ELR (cell line): Measurements from ENCODE around the gene RBM38.

Experiments used
- DNase-seq: peaks from one replicate; pipeline ENCODE4 v3.0.0-alpha.2; 2015; ENCODE audit warnings: low read depth

The RBM38 gene

DNA sequence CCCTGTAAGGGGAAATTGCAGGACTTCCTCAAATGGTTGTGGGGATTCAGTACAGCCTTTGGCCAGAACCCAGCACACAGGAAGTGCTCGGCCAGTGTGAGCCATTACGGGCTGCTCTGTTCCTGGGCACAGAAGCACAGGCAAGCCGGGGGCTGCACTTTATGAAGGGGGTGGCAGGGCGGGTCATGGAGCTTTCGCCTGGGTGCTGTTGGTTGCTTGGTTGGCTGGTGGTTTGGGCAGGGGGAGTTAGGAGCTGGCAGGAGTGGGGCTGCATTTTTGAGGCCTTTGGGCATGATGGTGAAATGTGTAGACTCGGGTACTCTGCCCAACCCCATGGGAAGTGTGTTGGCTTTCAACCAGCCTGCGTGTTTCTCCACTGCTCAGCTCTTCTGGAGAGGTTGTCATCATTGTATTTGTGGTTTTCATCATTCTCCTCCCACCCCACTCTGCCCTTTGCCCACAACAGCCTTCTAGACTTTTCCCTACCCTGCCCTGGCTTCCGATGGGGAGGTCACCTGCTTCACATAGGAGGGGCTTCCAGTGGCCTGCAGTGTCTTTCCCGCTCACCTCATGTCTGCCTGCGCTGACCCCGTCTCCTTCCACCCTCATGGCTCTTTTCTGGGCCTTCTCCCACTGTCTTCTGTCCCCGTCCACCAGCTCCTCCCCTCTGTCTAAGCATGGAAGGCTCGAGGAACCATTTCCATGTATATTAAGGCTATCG is 16.1 kb upstream of the RBM38 start:
- no peak for DNase-seq

DNA sequence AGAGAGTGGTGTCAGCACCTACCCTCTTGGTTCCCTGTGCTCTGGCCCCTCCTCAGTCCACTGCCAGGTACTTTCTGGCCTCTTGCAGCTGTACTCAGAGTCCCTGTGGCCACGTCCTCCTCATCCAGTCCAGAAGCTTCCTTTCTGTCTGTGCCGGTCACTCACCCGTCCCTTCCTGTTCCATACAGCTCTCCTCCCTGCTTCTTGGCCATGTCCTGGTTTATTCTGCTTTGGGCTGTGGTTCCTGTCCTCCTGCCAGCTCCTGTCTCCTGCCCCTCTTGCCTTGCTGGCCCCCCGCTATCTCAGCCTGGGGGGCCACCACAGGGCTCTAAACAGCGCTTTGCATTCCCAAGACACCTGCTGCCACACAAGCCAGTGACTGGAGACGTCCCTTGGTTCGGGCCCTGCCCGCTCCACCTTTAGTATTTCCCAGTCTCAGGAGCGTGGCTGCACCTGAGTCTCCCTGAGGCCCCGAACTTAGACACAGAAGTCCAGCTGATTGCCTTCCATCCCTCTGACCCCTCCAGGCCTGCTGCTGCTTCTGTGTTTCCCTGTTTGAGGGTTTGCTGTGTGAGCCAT is 15.5 kb upstream of the RBM38 start:
- no peak for DNase-seq

DNA sequence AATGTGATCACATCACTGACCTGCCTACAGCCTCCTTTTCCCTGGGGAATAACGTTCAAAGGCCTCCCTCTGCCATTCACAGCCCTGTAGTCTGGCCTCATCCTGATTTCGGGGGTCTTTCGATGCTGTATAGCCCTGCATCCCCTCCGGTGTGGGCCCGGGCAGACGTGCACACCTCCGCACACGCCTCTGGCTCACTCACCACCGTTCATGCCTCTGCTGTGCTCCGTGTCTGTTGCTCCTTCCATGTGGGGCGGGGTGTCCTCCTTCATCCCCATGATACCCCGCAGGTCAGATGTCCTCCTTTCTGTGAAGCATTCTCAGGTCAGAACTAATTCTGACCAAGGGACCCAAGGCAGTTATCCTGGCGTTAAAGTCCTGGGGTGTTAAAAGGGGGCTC is 13.8 kb upstream of the RBM38 start:
- no peak for DNase-seq

DNA sequence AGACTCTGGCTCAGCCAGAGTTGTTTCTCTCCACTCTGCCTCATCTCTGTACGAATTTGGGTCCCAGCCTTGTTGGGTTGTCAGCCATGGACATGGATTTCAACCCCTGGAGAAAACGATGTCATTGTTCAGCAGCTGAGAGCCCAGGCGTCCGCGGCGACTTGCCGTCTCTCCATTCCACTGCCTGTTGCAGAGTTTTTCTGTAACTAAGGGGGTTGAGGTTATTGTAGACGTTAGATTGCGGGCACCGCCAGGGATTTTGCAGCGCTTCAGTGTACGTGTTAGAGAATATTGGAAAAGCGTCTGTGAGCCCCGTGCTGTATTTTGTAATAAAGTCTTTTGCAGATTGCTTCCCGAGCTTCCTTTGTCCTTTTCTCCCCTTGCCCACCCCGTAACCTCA is 13.1 kb upstream of the RBM38 start:
- no peak for DNase-seq

DNA sequence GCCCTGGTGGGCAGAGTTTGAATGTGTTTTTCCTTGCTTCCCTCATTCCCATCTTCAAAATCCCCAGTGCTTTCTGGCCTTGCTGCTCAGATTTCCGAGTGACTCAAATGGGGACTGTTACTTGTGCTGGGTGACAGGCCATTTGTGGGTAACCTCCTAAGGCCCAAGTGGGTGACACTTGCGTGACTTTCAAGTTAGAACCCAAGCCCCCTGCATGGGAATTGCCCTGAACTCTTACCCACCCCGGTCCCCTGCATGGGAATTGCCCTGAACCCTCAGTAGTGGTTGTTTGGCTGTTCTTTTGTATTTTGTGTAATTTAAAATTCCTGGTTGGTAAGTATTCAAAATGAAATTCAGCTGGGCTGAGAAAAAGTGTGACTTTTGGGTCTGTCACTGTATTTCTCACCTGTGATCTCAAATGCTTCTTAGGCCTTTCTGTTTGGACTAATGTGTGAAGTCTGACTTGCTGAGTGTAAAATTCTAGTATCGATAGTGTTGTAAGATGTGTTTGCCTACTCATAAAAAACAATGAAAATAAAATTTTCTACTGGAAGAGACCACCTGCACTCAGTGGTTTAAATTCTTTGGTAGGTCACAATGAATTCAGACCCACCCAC is 12.4 kb upstream of the RBM38 start:
- DNase-seq, result no peak

DNA sequence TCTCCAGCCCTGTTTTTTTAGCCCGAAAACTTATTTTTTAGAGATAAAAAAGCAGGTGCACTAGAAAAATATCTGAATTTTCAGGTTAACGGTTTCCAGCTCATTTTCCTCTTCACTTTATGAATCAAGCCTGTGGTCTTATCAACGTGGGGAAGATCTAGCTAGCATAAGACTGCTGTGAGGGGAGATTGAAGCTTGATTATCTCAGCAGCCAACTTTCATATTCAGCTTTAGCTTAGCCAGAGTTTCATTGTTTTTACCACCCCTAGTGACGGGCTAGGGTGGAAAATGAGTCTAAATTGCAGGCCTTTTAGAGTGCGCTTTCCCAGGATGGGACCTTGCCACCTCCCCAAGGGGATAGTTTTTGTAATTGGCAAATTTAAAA is 11.9 kb upstream of the RBM38 start:
- no peak for DNase-seq

DNA sequence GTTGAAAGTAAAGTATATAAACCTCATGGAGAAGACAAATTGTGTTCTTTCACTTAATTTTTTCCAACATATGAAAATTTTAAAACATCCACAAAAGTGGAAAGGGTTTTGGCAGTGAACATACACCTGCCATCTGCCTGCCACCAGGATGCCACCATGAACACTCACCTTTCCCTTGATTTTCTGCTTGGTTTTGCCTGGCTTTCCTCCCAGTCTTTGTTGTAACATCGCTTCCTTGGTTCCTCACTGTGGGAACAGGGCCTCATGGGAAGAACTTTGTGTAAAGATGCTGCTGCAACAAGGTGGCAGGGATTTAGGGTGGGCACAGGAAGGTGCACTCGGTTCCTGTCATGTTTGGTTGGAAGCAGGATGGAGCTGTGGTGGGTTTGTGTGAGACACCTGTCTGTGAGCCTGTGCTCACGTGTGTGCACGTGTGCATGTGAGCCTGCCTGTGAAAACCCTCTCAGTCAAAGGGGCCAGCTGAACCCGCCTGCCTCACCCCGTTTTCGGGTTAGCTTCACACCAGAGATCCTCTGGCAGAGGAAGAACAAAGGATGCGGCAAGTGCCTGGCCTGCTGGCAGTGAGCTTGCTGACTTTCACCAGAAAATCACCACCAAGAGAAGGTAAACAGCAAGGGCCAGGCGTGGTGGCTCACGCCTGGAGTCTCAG is 11.0 kb upstream of the RBM38 start:
- DNase-seq, result no peak

DNA sequence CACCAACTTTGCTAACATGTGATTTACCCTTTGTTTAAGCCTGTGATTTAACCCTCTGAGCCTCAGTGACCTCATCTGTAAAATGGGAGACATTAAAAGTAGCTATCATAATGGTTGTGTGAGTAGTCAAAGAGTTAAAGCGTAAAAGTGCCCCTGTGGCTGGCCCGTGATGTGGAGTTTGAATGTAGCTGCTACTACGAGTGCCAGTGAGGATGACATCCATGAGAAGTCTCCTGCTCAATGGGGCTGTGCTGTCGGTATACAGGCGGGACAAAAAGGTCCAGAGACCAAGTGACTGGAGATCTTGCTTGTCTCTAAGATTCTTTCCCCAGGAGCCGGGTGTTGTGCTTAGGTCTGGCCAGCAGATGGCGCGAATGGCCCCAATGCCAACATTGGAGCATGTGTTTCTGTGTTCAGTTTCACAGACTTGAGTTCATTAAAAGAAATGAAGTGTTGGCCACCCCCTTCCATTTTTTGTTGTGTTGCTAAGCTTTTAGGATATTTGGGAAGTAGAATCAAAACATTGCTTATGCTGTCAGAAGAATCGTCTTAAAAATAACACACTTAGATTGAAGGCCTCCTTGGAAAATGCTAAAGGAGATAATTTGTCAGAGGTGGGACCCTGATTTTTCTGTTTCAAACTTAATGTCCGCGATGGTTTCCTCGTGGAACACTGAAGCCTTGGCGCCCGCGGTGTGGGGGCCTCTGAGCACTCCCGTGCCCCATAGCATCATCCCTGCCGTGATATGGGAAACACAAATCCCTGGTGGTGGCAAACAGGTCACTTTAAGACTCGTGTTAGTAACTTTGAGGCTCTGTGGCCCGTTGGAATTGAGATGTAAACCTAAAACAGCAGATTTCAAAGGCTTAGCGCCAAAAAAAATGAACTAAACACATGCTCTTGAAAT is 9.3 kb upstream of the RBM38 start:
- DNase-seq, result peak; percentile 79

DNA sequence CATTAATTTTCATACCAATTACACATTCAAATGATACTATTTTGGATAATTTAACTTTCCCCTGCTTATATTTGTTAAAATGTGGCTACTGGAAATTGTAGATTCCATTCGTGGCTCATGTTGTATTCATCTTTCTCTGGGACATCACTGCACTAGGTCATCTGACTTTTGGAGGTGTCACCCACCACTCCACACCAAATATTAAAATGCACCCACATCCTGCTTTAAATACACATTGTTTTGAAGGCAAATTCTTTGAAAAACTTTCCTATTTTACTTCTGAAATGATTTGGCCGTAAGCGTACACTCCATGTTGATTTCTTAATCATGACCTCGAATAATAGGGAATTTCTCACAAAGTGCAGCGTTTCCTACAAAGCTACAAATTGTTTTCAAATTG is 8.7 kb upstream of the RBM38 start:
- no peak for DNase-seq

DNA sequence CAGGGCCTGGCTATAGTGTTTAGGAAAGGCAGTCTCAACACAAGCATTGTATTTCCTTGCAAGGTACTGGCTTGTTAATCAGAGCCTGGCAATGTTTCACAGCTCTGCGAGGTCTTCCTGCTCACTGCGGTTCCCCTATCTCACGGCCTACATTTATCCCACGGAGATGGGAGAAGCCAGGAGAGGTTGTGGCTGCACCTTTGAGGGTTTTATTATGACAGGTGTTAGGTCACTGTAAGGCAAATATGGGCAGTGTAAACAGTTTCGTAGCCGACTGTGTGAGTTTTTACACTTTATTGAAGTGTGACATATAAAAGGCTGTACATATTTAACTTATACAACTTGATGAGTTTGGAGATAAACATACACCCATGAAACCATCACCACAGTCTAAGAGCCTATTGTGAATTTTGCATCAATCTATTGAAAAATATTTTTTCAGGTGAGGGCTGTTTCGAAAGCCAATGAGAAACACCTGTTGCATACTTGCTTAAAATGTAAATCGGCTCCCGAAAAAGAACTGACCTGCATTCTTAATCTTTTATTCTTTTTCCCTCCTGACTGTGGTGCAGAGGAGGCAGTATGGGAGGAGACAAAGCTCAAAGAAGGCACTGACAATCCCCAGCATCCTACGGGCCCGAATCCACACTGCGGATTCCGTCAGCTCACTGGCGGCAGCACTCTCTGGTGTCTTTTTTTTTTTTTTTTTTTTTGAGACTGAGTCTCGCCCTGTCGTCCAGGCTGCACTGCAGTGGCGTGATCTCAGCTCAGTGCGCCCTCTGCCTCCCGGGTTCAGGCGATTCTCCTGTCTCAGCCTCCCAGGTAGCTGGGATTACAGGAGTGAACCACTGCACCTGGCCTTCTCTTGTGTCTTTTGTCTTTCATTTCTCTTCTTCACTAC is 7.5 kb upstream of the RBM38 start:
- no peak for DNase-seq

DNA sequence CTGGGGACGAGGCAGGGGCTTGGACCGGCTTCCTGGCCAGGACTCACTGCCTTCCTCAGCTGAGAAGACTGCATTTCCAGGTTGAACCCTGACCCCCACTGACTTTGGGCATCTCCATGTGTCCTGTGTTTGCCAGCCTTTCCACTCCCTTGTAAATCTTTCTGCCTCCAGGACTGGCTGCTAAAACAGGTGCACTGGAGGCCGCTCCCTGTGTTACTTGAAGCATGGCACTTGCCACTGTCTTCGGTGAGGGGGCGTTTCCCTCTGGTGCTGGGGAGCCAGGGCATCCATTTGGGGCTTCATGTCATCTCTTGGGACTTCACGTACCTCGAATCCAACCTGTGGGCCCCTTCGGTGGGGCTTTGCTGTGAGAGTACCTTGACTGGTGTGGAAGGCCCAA is 6.7 kb upstream of the RBM38 start:
- no peak for DNase-seq

DNA sequence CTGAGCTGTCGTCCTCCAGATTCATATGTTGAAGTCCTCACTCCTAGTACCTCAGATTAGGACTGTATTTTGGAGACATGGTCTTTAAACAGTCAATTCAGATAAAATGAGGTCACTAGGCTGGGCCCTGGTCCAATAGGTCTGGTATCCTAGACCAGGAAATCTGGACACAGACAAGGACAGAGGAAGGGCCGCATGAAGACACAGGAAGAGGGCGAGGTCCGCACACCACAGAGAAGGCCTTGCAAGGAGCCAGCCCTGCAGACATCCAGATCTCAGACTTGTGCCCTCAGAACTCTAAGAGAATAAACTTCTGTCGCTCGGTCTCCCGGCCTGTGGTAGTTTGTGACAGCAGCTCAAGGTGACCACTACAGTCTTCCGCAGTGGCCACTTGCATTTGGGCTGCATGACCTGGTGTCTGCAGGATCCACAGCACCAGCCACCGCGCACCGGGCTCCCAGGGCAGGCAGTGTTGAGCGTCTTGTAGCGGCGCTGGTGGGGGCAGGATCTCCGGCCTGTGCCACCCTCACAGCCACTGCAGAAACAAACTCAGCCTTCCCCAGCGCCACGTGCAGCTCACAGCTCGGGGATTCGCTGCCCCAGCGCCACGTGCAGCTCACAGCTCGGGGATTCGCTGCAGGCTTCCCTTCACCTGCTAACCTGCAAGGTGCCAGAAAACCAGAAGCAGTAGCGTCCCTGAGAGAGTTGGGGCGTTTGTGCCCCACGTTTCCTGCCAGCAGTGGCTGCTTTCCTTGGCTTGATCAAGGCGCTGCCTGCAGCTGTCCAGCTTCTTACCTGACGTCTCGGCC is 6.0 kb upstream of the RBM38 start:
- no peak for DNase-seq

DNA sequence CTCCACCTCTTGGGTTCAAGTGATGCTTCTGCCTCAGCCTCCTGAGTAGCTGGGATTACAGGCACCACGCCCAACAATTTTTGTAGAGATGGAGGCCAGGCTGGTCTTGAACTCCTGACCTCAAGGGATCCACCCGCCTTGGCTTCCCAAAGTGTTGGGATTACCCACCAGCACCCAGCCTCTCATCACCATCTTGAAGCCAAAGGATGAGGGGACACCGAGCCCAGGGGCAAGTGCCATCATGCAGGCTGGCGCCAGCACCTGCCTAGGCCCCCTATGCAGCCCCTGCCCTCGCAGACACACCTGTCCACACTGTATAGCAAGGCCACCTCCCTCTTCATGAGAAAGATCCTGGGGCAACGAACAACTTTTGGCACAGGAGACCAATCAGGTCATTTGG is 5.3 kb upstream of the RBM38 start:
- no peak for DNase-seq

DNA sequence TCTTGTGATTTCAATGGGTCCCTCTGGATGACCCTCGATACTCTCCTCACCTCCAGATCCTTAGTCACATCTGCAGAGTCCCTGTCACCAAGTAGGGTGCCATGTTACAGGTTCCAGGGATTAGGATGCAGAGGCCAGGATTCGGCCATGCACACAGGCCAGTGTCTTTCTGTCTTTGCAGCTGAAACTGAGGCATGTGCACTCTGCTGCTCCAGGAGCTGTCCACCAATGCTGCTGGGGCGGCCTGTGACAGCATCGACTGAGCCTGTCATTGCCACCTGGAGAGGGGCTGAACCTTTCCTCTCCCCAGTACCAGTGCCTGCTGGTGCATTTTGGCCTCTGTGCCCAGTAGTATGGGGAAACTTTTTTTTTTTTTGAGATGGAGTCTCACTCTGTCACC is 4.4 kb upstream of the RBM38 start:
- DNase-seq, result no peak

DNA sequence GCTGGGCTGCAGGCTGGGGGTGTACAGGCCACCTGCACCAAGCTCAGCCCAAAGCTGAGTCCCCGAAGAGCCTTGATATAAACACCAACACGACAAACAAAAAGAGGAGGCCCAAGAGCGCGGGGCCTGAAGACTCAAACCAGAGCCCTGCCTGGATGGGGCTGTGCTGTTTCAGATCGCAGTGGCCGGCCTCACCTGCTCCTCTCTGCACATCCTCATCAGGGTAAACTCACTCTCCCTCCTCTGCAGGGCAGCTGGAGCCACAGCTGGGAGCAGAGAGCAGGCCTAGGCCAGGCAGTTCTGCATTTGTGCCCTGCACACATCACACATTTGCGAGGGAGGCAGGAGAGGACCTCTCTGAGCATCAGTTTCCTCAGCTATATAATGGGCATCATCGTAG is 3.7 kb upstream of the RBM38 start:
- no peak for DNase-seq

DNA sequence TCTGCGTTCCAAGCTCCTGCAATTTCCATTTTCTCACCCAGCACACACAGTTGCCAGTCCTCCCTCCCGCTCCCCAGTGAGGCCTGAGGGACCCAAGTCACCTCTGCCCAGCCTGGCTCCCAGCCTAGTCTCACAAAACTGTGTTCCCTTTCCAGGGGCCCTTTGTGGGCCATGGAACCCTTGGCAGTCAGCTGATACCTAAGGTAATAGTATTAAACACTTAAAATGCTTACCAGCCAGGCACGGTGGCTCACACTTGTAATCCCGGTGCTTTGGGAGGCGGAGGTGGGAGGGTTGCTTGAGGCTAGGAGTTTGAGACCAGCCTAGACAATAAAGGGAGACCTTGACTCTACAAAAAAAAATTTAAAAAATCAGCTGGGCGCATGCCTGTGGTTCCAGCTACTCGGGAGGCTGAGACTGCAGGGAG is 3.2 kb upstream of the RBM38 start:
- DNase-seq, result no peak

DNA sequence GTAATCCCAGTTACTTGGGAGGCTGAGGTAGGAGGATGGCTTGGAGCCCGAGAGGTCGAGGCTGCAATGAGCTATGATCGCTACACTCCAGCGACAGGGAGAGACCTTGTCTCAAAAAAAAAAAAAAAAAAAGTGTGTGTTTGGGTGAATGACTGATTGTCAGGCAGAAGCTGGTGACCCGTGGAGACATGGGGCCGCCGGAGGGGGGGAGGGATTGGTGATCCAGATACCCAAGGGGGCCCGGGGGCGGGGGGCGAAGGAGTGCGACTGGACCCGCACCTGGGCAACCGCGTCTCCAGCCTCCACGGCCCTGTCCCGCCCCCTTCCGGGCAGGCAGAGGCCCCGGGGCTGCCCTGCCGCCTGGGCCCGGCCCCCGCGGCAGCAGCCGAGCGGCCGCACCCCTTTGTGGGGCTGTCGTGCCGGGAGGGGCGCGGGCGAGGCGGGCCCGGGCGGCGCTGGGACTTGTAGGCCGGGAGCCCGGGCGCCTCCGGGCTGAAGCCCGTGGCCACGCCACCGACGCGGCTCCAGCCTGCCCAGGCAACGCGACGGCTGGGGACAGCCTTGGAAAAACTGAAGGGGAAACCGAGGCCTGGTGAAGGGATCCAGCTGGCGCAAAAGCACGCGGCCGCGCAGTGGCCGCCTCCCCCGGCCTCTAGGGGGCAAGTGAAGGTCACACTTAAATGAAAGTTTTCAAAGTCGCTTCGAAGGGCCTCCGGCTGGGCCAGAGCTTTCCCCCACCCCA is 2.1 kb upstream of the RBM38 start:
- peak; percentile 19 for DNase-seq

DNA sequence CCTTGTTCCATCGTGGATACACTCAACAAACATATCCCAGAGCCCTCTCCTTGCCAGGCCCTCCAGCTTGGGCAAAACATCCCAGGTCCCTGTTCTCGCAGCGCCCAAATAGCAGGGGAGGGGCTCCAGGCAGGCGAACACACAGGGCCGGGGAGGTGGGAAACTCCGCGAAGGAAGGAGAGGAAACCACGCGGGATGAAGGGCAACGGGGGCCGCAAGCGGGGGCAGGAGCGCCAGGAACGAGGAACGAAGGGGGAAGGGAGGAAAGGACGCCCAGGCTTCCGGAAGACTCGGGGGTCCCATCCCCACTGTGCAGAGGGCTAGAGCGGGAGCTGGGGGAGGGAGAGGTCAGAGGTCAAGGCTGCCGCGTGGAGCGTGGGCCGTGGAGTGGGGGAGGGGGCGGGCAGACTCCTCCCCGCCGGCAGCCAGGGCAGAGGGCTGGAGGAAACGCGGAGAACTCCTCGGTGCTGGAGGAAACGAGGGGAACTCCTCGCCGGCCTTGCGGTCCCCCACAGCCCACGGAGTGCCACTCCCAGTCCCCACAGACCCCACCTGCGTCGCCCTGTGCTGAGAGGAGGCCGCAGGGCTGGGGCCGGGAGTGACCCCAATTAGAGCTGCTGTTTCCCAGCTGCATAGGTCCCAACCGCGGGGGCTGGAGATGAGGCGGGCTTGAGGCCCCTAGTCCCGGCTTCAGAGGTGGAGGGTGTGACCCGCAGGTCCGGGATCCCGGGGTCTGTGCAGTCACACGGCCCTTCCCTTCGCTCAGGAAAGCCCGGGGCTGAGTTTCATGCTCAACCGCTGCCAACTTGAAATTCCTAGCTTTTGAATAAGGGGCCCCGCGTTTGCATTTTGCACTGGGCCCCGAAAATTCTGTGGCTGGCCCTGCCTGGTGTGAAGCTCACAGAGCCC is 1.2 kb upstream of the RBM38 start:
- DNase-seq, result no peak
